ENCODE results near the gene CEACAM1.
"Not testable (repeated sequence)": the region's sequence is repeated elsewhere in the genome, so short reads cannot be mapped to it uniquely, and the experiment has no call there.

The CEACAM1 gene

GRCh38 chr19:42473686-42474085, 54.6 kb downstream of the CEACAM1 start:
- no peak for DNase-seq (ENCODE audit: low read depth)

- DNase-seq (ENCODE audit: low read depth), result no peak
Observed at GRCh38 chr19:42472402-42473147, 55.7 kb downstream of the CEACAM1 start.

GRCh38 chr19:42471554-42472249, 56.6 kb downstream of the CEACAM1 start:
- DNase-seq (ENCODE audit: low read depth), result no peak

- DNase-seq (ENCODE audit: low read depth), result no peak
Observed at GRCh38 chr19:42469311-42470235, 58.7 kb downstream of the CEACAM1 start.

- peak; percentile 4 for DNase-seq (ENCODE audit: low read depth)
Observed at GRCh38 chr19:42468273-42468796, 59.9 kb downstream of the CEACAM1 start.

- no peak for DNase-seq (ENCODE audit: low read depth)
Observed at GRCh38 chr19:42467183-42467760, 61.0 kb downstream of the CEACAM1 start.

- DNase-seq (ENCODE audit: low read depth), result no peak
Observed at GRCh38 chr19:42466521-42467182, 61.6 kb downstream of the CEACAM1 start.

- no peak for DNase-seq (ENCODE audit: low read depth)
Observed at GRCh38 chr19:42465827-42466280, 62.4 kb downstream of the CEACAM1 start.

- no peak for DNase-seq (ENCODE audit: low read depth)
Observed at GRCh38 chr19:42461700-42462324, 66.5 kb downstream of the CEACAM1 start.

GRCh38 chr19:42461231-42461630, 67.0 kb downstream of the CEACAM1 start:
- DNase-seq (ENCODE audit: low read depth), result not testable (repeated sequence)

- DNase-seq (ENCODE audit: low read depth), result no peak
Observed at GRCh38 chr19:42459926-42460325, 68.4 kb downstream of the CEACAM1 start.
